ENCODE measurements around the gene C11orf24. TPM values are rescaled to one million over a fixed set of nuclear protein-coding genes. Genes with fewer than 3 reads are reported as not detected.

C11orf24 gene
- polyA plus RNA-seq, 1 of the 3 experiments (the other 2 are of a cell fraction) = 50.9 TPM

GRCh38 chr11:68256331-68256741, 15.4 kb downstream of the C11orf24 start (continued):
- no peak for TF ChIP-seq REST (IDR thresholded peaks at IDR 0.05; ENCODE audit: low read depth, low read length)
- TF ChIP-seq ELF1 (IDR thresholded peaks at IDR 0.05) = no peak
- no peak for TF ChIP-seq RAD21 (IDR thresholded peaks at IDR 0.05; ENCODE audit: low read length)
- TF ChIP-seq CTCF (IDR thresholded peaks at IDR 0.05) = no peak
- TF ChIP-seq FOSL2 (IDR thresholded peaks at IDR 0.05; ENCODE audit: borderline replicate concordance, low read depth) = no peak

GRCh38 chr11:68255526-68255925, 16.2 kb downstream of the C11orf24 start:
- DNase-seq = no peak
- Histone ChIP-seq H3K4me2 (no peak overlapping the region), H3K9ac (no peak overlapping the region), H3K27ac (ENCODE audit: low read depth in 2 of 2, low read length in 1 of 2) (no peak overlapping the region), H3K4me1 (ENCODE audit: control insufficient read depth in 1 of 2, insufficient read depth in 2 of 2, low read depth in 1 of 2, low read length in 1 of 2) (peaks cover 0 to 4% of the 10 kb centered on the region in 2 experiments; a peak in 2 of 4 replicates), H3K9me3 (no peaks in the 10 kb centered on the region), H4K20me1 (ENCODE audit: insufficient read depth) (no peaks in the 10 kb centered on the region), H3K79me2 (ENCODE audit: insufficient read depth) (no peaks in the 10 kb centered on the region), H2AFZ (ENCODE audit: low read depth) (no peak overlapping the region), H3K27me3 (ENCODE audit: insufficient read depth) (no peaks in the 10 kb centered on the region), H3K4me3 (ENCODE audit: low read depth in 2 of 2, low read length in 1 of 2) (no peak overlapping the region), H3K36me3 (replicated peaks in 1 of 2; ENCODE audit: control insufficient read depth in 1 of 2, insufficient read depth in 2 of 2, low read length in 1 of 2) (no peaks in the 10 kb centered on the region), H3F3A (replicated peaks; ENCODE audit: insufficient read depth) (no peaks in the 10 kb centered on the region), H3K9me2 (no peaks in the 10 kb centered on the region)
- WGBS (ENCODE audit: low lambda C conversion rate) = 92% methylated on average over 12 of the region's 13 CpGs
- ChIA-PET CTCF (interaction anchor here (5.2 to 11.3 kb wide), 2 partner anchors 15 to 42 kb away, joined by 50 to 170 read pairs; partner anchors contain the start of gene C11orf24), POLR2A (no interaction called here)
- no peak for TF ChIP-seq FOXJ3 (CRISPR knock-in tag; IDR thresholded peaks at IDR 0.05)
- no peak for TF ChIP-seq CHD2 (IDR thresholded peaks at IDR 0.05; ENCODE audit: low read length, partially characterized antibody)
- TF ChIP-seq MXI1 (IDR thresholded peaks at IDR 0.05; ENCODE audit: low read depth, low read length) = no peak
- TF ChIP-seq POLR2AphosphoS5 (IDR thresholded peaks at IDR 0.05; ENCODE audit: low read depth, low read length) = no peak
- TF ChIP-seq ELF1 (IDR thresholded peaks at IDR 0.05) = no peak
- no peak for TF ChIP-seq YY1 (IDR thresholded peaks at IDR 0.05; ENCODE audit: low read depth)
- no peak for TF ChIP-seq USF1 (IDR thresholded peaks at IDR 0.05; ENCODE audit: borderline replicate concordance, low read depth)
- no peak for TF ChIP-seq IRF3 (IDR thresholded peaks at IDR 0.05; ENCODE audit: low read depth, low read length)
- TF ChIP-seq NRF1 (IDR thresholded peaks at IDR 0.05; ENCODE audit: low read depth, low read length) = no peak
- no peak for TF ChIP-seq REST (IDR thresholded peaks at IDR 0.05; ENCODE audit: low read depth, low read length)
- TF ChIP-seq RXRA (IDR thresholded peaks at IDR 0.05; ENCODE audit: borderline replicate concordance, low read depth) = no peak
- no peak for TF ChIP-seq EZH2phosphoT487 (IDR thresholded peaks at IDR 0.05; ENCODE audit: borderline replicate concordance, low read depth)
- TF ChIP-seq FOXM1 (IDR thresholded peaks at IDR 0.05; ENCODE audit: low read depth) = no peak
- TF ChIP-seq SIN3A (IDR thresholded peaks at IDR 0.05; ENCODE audit: borderline replicate concordance, low read depth, low read length) = no peak
- TF ChIP-seq RCOR1 (IDR thresholded peaks at IDR 0.05; ENCODE audit: low read length) = no peak
- no peak for TF ChIP-seq SMC3 (IDR thresholded peaks at IDR 0.05; ENCODE audit: low read depth, low read length)

All from SK-N-SH (cell line).